HepG2 (cell line): Measurements from ENCODE around the gene C1orf216. TPM values are rescaled to one million over a fixed set of nuclear protein-coding genes. Genes with fewer than 3 reads are reported as not detected.
"Not testable (repeated sequence)": the region's sequence is repeated elsewhere in the genome, so short reads cannot be mapped to it uniquely, and the experiment has no call there.

Experiments
- ATAC-seq: fragments of 200-7000 bp; cut with Tn5 transposase; 3 replicates; pipeline ENCODE4 v1.9.1; 2020; ENCODE audit warnings: mild to moderate bottlenecking, moderate library complexity
- BruUV-seq: library from RNA; stranded (reverse); fragments of 400-500 nt; replicated peaks from 2 replicates; lab custom pipeline; 2021; lab: Mats Ljungman, UMichigan
- CTCF ChIA-PET: fragments of 300-600 bp; formaldehyde crosslinking; extraction: SDS; loops from one replicate; lab custom pipeline; 2021; ENCODE audit warnings: low total read pairs, inconsistent platforms, low intra/inter-chr PET ratio; lab: Yijun Ruan, JAX
- POLR2A ChIA-PET: fragments of 350-600 bp; sonication (Branson Sonifier 250); formaldehyde crosslinking; loops from one replicate; lab custom pipeline; 2020; ENCODE audit warnings: antibody characterized with exemption, inconsistent platforms; lab: Yijun Ruan, JAX
- DNase-seq: peaks from one replicate; pipeline ENCODE4 v3.0.0-alpha.2; 2015; ENCODE audit warnings: low spot score
- FAIRE-seq: peaks from 3 replicates; lab custom pipeline; 2011; peaks lifted over from hg19 to GRCh38; lab: Jason Lieb, UNC
- H2AFZ ChIP-seq: one replicate; pipeline ENCODE4 v1.6.1; 2011; ENCODE audit warnings: low read length, inconsistent platforms
- H3K27ac ChIP-seq: fragments of 300-600 bp; 3 replicates; pipeline ENCODE4 v1.8.0; 2011; ENCODE audit warnings: mixed run types, mild to moderate bottlenecking, mixed read lengths, low read length, inconsistent platforms; ENCODE audit not compliant: insufficient read depth; ENCODE audit errors: extremely low read length
- H3K27me3 ChIP-seq, 2 experiments: fragments of 200-600 bp in 1 of 2; 2 replicates in 1 of 2; 3 replicates in 1 of 2; pipeline versions ENCODE4 v1.6.0 to v1.8.0; 2011; ENCODE audit warnings: low read length in 2 of 2, mild to moderate bottlenecking in 2 of 2, moderate library complexity in 2 of 2, inconsistent platforms in 1 of 2; ENCODE audit not compliant: insufficient read depth in 2 of 2, control insufficient read depth in 1 of 2
- H3K36me3 ChIP-seq, 2 experiments: fragments of 200-600 bp in 1 of 2; replicated peaks in 1 of 2; 2 replicates in 1 of 2; 3 replicates in 1 of 2; pipeline versions ENCODE4 v1.5.1 to v1.8.0; 2011; ENCODE audit warnings: low read length in 2 of 2, inconsistent platforms in 1 of 2; ENCODE audit not compliant: insufficient read depth in 2 of 2, control insufficient read depth in 1 of 2
- H3K4me1 ChIP-seq: 2 replicates; pipeline ENCODE4 v1.5.1; 2012; ENCODE audit warnings: low read length, inconsistent platforms; ENCODE audit not compliant: insufficient read depth
- H3K4me2 ChIP-seq: 2 replicates; pipeline ENCODE4 v1.6.0; 2011; ENCODE audit warnings: low read depth, low read length, inconsistent platforms
- H3K4me3 ChIP-seq, 3 experiments: fragments of 200-600 bp in 1 of 3; sonication (generic), shearing (Covaris generic) in 1 of 3; replicated peaks in 1 of 3; 2 replicates each; pipeline ENCODE4 v1.5.1; 2011 to 2016; ENCODE audit warnings: low read length in 3 of 3, inconsistent platforms in 2 of 3, low read depth in 2 of 3, mild to moderate bottlenecking in 2 of 3, control low read depth in 1 of 3, mixed read lengths in 1 of 3; ENCODE audit not compliant: insufficient read depth in 1 of 3
- H3K79me2 ChIP-seq: one replicate; pipeline ENCODE4 v1.6.1; 2011; ENCODE audit warnings: low read length, inconsistent platforms; ENCODE audit not compliant: insufficient read depth
- H3K9ac ChIP-seq: 2 replicates; pipeline ENCODE4 v1.6.0; 2011; ENCODE audit warnings: mild to moderate bottlenecking, low read depth, low read length, inconsistent platforms; ENCODE audit not compliant: insufficient read depth
- H3K9me3 ChIP-seq: 2 replicates; pipeline ENCODE4 v1.5.1; 2012; ENCODE audit warnings: mild to moderate bottlenecking, low read length
- H4K20me1 ChIP-seq: 2 replicates; pipeline ENCODE4 v1.6.0; 2011; ENCODE audit warnings: inconsistent platforms, mild to moderate bottlenecking, low read length, moderate library complexity; ENCODE audit not compliant: insufficient read depth
- ARNTL ChIP-seq: sonication (generic); formaldehyde crosslinking; IDR thresholded peaks from 2 replicates; pipeline ENCODE4 v1.4.0; 2020; ENCODE audit warnings: mild to moderate bottlenecking, missing genetic modification reagents
- HDAC2 ChIP-seq: sonication (generic); formaldehyde crosslinking; IDR thresholded peaks from 2 replicates; pipeline ENCODE4 v1.4.0; 2020; ENCODE audit warnings: missing genetic modification reagents
- MEIS1 ChIP-seq: sonication (generic); formaldehyde crosslinking; IDR thresholded peaks from 2 replicates; pipeline ENCODE4 v1.9.0; 2021; ENCODE audit warnings: mild to moderate bottlenecking, missing genetic modification reagents, moderate library complexity, borderline replicate concordance
- SRSF4 ChIP-seq: fragments of 200-400 bp; formaldehyde crosslinking; IDR thresholded peaks from one replicate; pipeline ENCODE4 v1.6.1; 2018; ENCODE audit warnings: mild to moderate bottlenecking, low read depth, low read length, moderate library complexity; ENCODE audit not compliant: poor library complexity, severe bottlenecking
- ZMYM3 ChIP-seq: sonication (generic); formaldehyde crosslinking; IDR thresholded peaks from 2 replicates; pipeline ENCODE4 v1.5.1; 2020; ENCODE audit warnings: mild to moderate bottlenecking, missing genetic modification reagents
- ZNF337 ChIP-seq: sonication (generic); formaldehyde crosslinking; IDR thresholded peaks from 2 replicates; pipeline ENCODE4 v1.5.1; 2020; ENCODE audit warnings: missing genetic modification reagents, low read depth, mild to moderate bottlenecking, borderline replicate concordance
- ZNF629 ChIP-seq: sonication (generic); formaldehyde crosslinking; conservative IDR thresholded peaks from 2 replicates; pipeline ENCODE4 v1.5.0; 2020; ENCODE audit warnings: missing genetic modification reagents
- WGBS: methylation state at CpG from one replicate; pipeline ENCODE4 v1.1.6; 2017; ENCODE audit warnings: low lambda C conversion rate; 5-methylcytosine and 5-hydroxymethylcytosine counted together
- in situ Hi-C: cut with HindIII; loops from 2 replicates; pipeline ENCODE4 v1.10.0; 2017; ENCODE audit warnings: low pct_unique_long_range_greater_than_20kb; ENCODE audit not compliant: extremely low pct_ligation_motif_present
- intact Hi-C: fragments of 100-400 bp; cut with micrococcal nuclease; formaldehyde crosslinking; loops from one replicate; pipeline ENCODE4 v1.10.0; 2022; ENCODE audit not compliant: unreplicated experiment
- polyA plus RNA-seq, 8 experiments: library from polyadenylated mRNA; depleted of rRNA in 3 of 8; stranded (reverse) in 7 of 8; unstranded in 1 of 8; fragments of >200 nt; fragmentation: Illumina TruSeq in 4 of 8; extraction: Trizol in 4 of 8; gene quantifications; 2 replicates each; pipeline versions ENCODE4 v1.2.1 to v1.2.3, GENCODE V29; 2011 to 2016; ENCODE audit warnings: low read depth in 4 of 8, missing spikeins in 1 of 8, mixed read lengths in 1 of 8; ENCODE audit not compliant: insufficient read depth in 1 of 8
- total RNA-seq, 5 experiments: library from RNA; depleted of rRNA; stranded (reverse); fragments of >200 nt; fragmentation: Illumina TruSeq; extraction: Trizol; gene quantifications; 2 replicates each; pipeline ENCODE4 v1.2.3, GENCODE V29; 2016; ENCODE audit warnings: low read depth in 1 of 5
- TF ChIP-seq, protein P1 (sequence below): sonication (generic); formaldehyde crosslinking; IDR thresholded peaks from 2 replicates; pipeline ENCODE4 v1.8.1; 2023; ENCODE audit warnings: mild to moderate bottlenecking, moderate library complexity, missing genetic modification reagents
- TF ChIP-seq, protein P2 (sequence below): sonication (generic); formaldehyde crosslinking; IDR thresholded peaks from 2 replicates; pipeline ENCODE4 v1.4.0; 2020; ENCODE audit warnings: mild to moderate bottlenecking, missing genetic modification reagents

The C1orf216 gene
- total and polyA plus RNA-seq, 2 of the 13 experiments (the other 11 are each of a cell fraction or from before 2014, with no cell fraction given), result 0.48 to 1.1 TPM

DNA sequence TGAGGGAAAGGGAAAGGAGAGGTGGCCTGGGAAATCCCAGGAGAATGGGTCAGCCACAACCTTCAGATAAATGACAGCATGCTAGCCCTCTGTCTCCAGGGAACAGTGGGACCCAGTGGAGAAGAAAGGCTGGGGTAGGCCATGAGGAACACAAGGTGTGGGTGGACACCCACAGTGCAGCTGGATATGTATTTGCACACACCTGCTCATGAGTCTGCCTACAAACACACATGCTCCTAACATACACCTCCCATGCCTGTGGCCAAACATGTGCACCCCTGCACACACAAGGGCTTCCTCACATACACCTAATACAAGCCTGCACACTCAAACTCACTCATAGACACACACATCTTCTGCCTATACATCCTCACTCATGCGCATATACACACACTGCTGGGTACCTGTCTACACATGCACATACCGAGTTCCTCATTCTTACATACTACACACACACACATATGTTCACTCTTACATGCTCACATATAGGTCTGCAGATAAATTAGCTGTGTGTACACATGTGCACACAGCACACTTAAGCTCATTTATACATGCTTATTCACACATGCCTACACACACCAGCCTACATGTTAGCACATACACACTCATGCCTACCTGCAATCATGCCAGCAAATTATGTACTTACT is 3.6 kb downstream of the C1orf216 start (continued):
- TF ChIP-seq, protein P1, sequence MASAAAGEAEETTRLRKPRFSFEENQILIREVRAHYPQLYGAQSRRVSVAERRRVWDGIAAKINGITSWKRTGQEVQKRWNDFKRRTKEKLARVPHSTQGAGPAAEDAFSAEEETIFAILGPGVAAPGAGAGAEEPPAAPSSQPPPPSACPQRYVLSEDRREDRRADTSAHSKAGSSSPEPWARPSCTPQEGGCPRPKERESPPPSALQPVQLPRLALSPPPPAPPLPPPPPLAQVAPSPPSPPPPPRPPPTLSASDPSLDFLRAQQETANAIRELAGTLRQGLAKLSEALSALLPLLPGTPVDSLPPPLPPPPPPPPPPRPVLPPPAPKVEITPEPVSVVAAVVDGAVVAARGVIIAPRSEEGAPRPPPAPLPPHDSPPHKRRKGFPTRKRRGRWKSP, result no peak

DNA sequence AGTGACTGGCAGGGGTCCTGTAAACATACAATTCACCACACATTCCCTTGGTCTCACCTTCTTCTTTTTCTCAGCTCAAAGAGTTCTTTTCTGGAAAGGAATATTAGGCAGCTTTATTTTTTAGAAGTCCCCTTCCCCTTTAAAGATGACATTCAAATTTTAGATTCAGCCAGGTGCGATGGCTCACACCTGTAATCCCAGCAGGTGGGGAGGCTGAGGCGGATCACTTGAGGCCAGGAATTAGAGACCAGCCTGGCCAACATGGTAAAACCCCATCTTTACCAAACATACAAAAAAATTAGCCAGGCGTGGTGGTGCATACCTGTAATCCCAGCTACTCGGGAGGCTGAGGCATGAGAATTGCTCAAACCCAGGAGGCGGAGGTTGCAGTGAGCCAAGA is 7.6 kb downstream of the C1orf216 start:
- 66% methylated on average over 5 of the region's 5 CpGs for WGBS

DNA sequence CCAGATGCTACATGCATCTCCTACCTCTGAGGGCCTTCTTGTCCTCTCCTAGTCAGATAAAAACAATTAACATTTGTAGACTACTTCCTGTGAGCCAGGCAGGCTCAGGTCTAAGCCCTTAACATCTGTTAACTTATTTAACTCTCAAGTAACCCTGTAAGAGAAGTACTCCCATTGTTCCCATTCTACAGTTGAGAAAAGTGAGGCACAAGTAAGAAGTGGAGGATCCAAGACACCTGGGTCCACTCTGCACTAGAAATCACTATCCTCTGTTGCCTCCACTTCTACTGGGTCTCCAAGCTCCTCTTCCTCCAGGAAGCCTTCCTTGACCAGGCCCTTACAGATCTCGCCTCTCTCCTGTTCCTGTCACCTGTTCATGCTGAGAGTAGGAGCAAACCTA is 9.7 kb downstream of the C1orf216 start:
- H4K20me1 ChIP-seq, result no peaks in the 10 kb centered on the region
- H3K4me1 ChIP-seq, result peaks cover 7% of the 10 kb centered on the region
- ChIA-PET POLR2A (no interaction called here), CTCF (no interaction called here)
- peak overlapping the region; percentile 78; the same call in 1 of the 2 replicates for H3K4me2 ChIP-seq
- H2AFZ ChIP-seq, result no peak overlapping the region
- H3K9me3 ChIP-seq, result no peaks in the 10 kb centered on the region
- in situ Hi-C loops, result no loop called here
- no TSS peak for BruUV-seq
- H3K27me3 ChIP-seq, result peaks cover 2 to 36% of the 10 kb centered on the region in 2 experiments; a peak in 3 of 5 replicates
- no peak for TF ChIP-seq ARNTL (CRISPR knock-in tag)
- no peak for TF ChIP-seq ZNF337
- TF ChIP-seq, protein P2, sequence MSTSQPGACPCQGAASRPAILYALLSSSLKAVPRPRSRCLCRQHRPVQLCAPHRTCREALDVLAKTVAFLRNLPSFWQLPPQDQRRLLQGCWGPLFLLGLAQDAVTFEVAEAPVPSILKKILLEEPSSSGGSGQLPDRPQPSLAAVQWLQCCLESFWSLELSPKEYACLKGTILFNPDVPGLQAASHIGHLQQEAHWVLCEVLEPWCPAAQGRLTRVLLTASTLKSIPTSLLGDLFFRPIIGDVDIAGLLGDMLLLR (CRISPR knock-in tag), result no peak
- no peak for TF ChIP-seq HDAC2 (CRISPR knock-in tag)
- peak; percentile 37; the same call in 1 of the 2 replicates for TF ChIP-seq ZMYM3 (CRISPR knock-in tag)
- TF ChIP-seq MEIS1, result no peak
- no peak for TF ChIP-seq SRSF4
- peak; percentile 75 for TF ChIP-seq ZNF629 (CRISPR knock-in tag)
- no peak overlapping the region for H3K4me3 ChIP-seq
- no peak for DNase-seq
- no peak for ATAC-seq
- intact Hi-C loops, result loop anchor here (10.0 kb wide), 1 partner anchor 64 kb away; the partner anchor contains the start of gene PSMB2
- H3K79me2 ChIP-seq, result no peaks in the 10 kb centered on the region
- no peak overlapping the region for H3K9ac ChIP-seq
- no peak overlapping the region for H3K27ac ChIP-seq
- no peaks in the 10 kb centered on the region for H3K36me3 ChIP-seq
- WGBS, result 14% methylated on average over 1 of the region's 1 CpG
- FAIRE-seq, result no peak

More for the DNA sequence above, 7.6 kb downstream of the C1orf216 start:
- H3K36me3 ChIP-seq, FAIRE-seq, BruUV-seq, H3K9me3 ChIP-seq, H4K20me1 ChIP-seq, H3K4me2 ChIP-seq, intact Hi-C loops, H3K79me2 ChIP-seq, H3K4me3 ChIP-seq, H3K4me1 ChIP-seq, POLR2A ChIA-PET, H3K27ac ChIP-seq, in situ Hi-C loops, DNase-seq, H2AFZ ChIP-seq, CTCF ChIA-PET, H3K9ac ChIP-seq, ATAC-seq: not testable (repeated sequence)
- H3K27me3 ChIP-seq, result peaks cover 2 to 31% of the 10 kb centered on the region in 2 experiments; a peak in 3 of 5 replicates
